ENCODE results near the gene FLYWCH1.

FLYWCH1 gene

DNA sequence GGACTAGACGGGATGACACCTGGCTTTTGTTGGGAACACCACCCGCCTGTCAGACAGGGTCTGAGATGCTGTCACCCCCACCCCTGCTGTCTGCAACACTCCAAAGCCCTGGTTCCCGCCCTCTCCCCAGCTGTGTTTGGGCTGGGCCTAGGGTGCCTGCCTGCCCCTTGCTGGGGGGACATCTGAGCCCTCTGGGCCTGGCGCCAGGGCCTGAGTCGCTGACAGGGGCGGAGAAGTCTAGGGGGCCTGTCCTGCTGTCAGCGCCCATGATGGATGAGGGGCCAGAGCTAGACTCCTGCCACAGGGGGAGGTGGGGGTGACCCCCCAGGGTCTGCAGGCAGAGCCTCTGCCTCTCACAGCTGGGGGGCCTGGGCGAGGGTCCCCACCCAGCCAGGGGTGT, 76.1 kb downstream of the FLYWCH1 start:
- no peak for DNase-seq

- DNase-seq = no peak
These were observed 76.9 kb downstream of the FLYWCH1 start for GRCh38 chr16:2988590-2989099.

DNA sequence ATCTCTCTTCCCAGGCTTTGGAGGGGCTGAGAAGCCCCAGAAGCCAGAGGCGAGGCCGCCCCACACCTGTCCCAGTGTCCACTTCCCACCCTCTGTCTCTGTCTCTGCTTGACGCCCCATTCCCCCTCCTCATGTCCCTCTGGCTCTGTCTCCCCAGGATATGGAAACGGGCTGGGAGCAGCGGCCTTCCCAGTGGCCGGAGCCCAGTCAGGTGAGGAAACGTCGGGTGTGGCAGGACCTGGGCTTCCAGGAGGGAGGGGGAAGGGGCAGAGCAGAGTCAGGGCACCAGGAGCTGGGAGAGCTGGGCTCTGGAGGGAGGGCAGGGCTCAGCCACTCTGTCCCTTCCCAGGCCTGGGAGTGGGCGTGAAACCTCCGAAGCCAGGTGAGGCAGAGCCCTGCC, 79.2 kb downstream of the FLYWCH1 start:
- DNase-seq = no peak

- no peak for DNase-seq
These were observed 80.0 kb downstream of the FLYWCH1 start for GRCh38 chr16:2991566-2992261.

DNA sequence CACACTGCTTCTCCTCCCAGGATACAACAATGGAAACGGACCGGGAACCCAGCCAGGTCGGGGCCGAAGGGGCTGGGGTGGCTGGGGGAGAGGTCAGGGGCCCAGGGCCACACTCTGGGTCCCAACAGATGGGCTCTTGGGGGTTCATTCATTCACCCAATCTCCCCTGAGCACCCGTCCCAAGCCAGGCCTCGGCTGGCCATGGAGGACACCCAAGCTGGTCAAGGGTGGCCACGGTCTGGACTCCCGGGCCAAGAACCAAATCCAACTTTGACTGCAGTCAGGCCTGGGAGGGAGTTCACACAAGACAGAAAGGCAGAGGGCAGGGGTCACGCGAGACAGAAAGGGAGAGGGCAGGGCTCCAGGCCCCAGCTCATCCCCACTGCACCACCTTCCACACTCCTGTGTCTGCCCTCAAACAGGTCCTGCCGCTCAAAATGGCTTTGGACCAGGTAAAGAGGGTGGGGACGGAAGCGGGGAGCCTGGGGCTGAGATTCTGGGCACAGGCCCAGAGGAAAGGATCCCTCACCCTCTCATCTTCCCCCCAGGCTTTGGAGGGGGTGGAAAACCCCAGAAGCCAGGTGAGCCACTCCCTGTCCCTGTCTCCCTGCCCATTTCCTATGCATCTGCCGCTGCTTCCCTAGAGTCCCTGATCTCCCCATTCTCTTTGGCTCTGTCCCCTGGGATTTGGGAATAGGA, 80.8 kb downstream of the FLYWCH1 start:
- no peak for DNase-seq

- DNase-seq = no peak
These were observed 84.6 kb downstream of the FLYWCH1 start for GRCh38 chr16:2996298-2996697.

DNA sequence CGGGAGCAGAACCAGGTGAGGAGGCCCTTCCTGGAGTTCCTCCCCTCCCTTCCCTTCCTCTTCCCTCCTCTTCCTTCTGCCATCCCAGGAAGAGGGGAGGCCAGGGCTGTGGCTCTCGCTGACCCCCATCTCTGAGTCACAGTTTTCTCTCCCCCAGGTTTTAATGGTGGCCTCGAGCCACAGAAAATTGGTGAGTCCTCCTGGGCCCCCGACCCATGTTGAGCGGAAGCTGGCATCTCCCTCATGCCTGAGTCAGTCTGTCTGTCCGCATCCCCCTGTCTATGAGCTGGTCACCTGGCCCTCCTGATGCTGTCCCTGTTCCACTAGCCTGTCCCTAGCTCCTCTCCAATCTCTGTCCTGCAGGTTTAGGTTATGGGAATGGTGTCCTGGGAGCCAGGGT, 88.2 kb downstream of the FLYWCH1 start:
- DNase-seq = no peak

DNA sequence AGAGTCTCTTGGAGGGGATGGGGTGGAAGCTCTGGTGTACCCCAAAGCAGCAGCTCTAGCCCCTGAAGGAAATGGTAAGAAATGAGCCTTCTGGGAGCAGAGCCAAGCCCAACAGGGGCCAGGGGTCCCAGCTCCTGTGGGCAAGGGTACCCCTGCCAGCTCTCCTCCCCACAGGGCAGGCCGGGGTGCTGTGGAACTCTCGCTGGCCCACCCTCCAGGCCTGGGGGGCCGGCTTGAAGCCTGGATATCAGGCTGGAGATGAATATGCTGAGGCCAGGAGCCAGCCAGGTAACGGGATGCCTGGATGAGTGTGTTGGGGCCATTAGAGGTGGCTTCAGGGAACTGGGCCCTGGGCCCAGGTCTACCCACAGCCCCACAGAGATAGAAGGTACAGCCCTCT, 88.8 kb downstream of the FLYWCH1 start:
- DNase-seq = no peak

All from suppressor macrophage (primary cell).